Effector memory CD4-positive, alpha-beta T cell (primary cell): Measurements from ENCODE around the gene LGALS9C.
"Not testable (repeated sequence)": the region's sequence is repeated elsewhere in the genome, so short reads cannot be mapped to it uniquely, and the experiment has no call there.

Experiments
- DNase-seq, 3 donors: peaks; one replicate each; pipeline ENCODE4 v3.0.0-alpha.2; 2020
- H3K27ac ChIP-seq: 2 replicates; pipeline ENCODE4 v1.7.0; 2013; ENCODE audit warnings: mild to moderate bottlenecking, low read length, moderate library complexity; ENCODE audit not compliant: insufficient read depth, poor library complexity, severe bottlenecking
- H3K27me3 ChIP-seq: replicated peaks from 2 replicates; pipeline ENCODE4 v1.7.0; 2013; ENCODE audit warnings: mild to moderate bottlenecking, low read length; ENCODE audit not compliant: insufficient read depth, control insufficient read depth, poor library complexity, severe bottlenecking
- H3K36me3 ChIP-seq: 2 replicates; pipeline ENCODE4 v1.7.0; 2013; ENCODE audit warnings: mild to moderate bottlenecking, low read length, moderate library complexity; ENCODE audit not compliant: control insufficient read depth, insufficient read depth
- H3K4me1 ChIP-seq: 2 replicates; pipeline ENCODE4 v1.7.0; 2013; ENCODE audit warnings: low read length, mild to moderate bottlenecking; ENCODE audit not compliant: control insufficient read depth, insufficient read depth, poor library complexity, severe bottlenecking
- H3K4me3 ChIP-seq: 2 replicates; pipeline ENCODE4 v1.7.0; 2013; ENCODE audit warnings: low read length, low read depth, mild to moderate bottlenecking; ENCODE audit not compliant: insufficient read depth, poor library complexity, severe bottlenecking
- H3K9me3 ChIP-seq: 2 replicates; pipeline ENCODE4 v1.7.0; 2013; ENCODE audit warnings: mild to moderate bottlenecking, low read length, moderate library complexity; ENCODE audit not compliant: control insufficient read depth

Gene LGALS9C

GRCh38 chr17:18528435-18528834 is 51.8 kb downstream of the LGALS9C start:
- H3K4me3 ChIP-seq, DNase-seq, H3K9me3 ChIP-seq, H3K27me3 ChIP-seq, H3K4me1 ChIP-seq, H3K27ac ChIP-seq, H3K36me3 ChIP-seq: not testable (repeated sequence)

GRCh38 chr17:18528899-18529500 is 52.4 kb downstream of the LGALS9C start:
- not testable (repeated sequence) for H3K4me1 ChIP-seq, H3K27me3 ChIP-seq, H3K9me3 ChIP-seq, DNase-seq, H3K36me3 ChIP-seq, H3K27ac ChIP-seq, H3K4me3 ChIP-seq

GRCh38 chr17:18530405-18530804 is 53.8 kb downstream of the LGALS9C start:
- not testable (repeated sequence) for H3K4me3 ChIP-seq, H3K9me3 ChIP-seq, H3K27me3 ChIP-seq, H3K36me3 ChIP-seq, H3K4me1 ChIP-seq, DNase-seq, H3K27ac ChIP-seq

DNA sequence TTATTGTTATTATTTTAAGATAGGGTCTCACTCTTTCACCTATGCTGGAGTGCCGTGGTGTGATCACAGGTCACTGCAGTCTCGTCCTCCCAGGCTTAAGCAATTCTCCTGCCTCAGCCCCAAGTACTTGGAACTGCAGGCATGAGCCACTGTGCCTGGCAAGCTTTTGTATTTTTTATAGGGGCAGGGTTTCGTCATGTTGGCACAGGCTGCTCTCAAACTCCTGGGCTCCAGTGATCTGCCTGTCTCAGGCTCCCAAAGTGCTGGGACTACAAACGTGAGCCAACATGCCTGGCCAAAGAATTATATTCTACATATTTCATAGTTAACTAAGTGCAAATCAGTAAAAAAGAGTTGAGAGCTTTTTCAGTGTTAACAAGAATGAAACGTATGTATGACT is 65.6 kb downstream of the LGALS9C start:
- not testable (repeated sequence) for H3K27ac ChIP-seq, H3K4me1 ChIP-seq, DNase-seq, H3K9me3 ChIP-seq, H3K36me3 ChIP-seq, H3K27me3 ChIP-seq, H3K4me3 ChIP-seq

DNA sequence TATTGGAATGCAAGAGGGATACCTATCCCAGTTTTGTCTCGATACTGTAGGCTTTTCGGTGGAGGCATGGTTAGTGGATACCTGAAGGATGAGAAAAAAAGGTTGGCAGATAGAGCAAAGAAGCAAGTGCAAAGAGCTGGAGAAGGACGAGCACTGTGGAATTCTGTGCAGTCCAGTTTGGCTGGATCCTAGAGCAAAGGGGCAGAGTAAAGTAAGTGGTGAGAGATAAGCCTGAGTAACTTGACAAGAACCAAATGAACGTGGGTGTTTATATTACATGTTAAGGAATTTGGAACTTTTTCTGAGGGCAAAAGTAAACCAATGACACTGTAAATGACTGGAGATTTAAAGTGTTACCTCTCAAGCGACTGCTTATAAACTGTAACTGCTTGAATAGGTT is 66.3 kb downstream of the LGALS9C start:
- not testable (repeated sequence) for H3K27ac ChIP-seq, H3K9me3 ChIP-seq, DNase-seq, H3K4me1 ChIP-seq, H3K27me3 ChIP-seq, H3K4me3 ChIP-seq, H3K36me3 ChIP-seq
